Measurements from ENCODE around the gene ALPI.
A peak's percentile ranks its signal among the peaks of the same experiment; 100 is the strongest.
"Not testable (repeated sequence)": the region's sequence is repeated elsewhere in the genome, so short reads cannot be mapped to it uniquely, and the experiment has no call there.

Gene ALPI

GRCh38 chr2:232455426-232456255 lies at the start of gene ALPI:
TSS of gene ALPI (plus strand) at chr2:232456153. CDS start at chr2:232456200, 47 bp downstream.
- DNase-seq: no peak

- no peak for DNase-seq
These were observed 49.2 kb upstream of the ALPI start, which contains the start of gene ALPG for GRCh38 chr2:232406556-232407310. TSS of gene ALPG (plus strand) at chr2:232406844. CDS start at chr2:232406895, 51 bp downstream.

- DNase-seq: not testable (repeated sequence)
These were observed 48.4 kb upstream of the ALPI start for GRCh38 chr2:232407428-232408150.

GRCh38 chr2:232408269-232408668 lies 47.7 kb upstream of the ALPI start:
- not testable (repeated sequence) for DNase-seq

GRCh38 chr2:232409617-232410016 lies 46.3 kb upstream of the ALPI start:
- DNase-seq: not testable (repeated sequence)

GRCh38 chr2:232410238-232410900 lies 45.6 kb upstream of the ALPI start:
- no peak for DNase-seq

- no peak for DNase-seq
These were observed 43.9 kb upstream of the ALPI start for GRCh38 chr2:232411901-232412629.

GRCh38 chr2:232412986-232413385 lies 43.0 kb upstream of the ALPI start:
- no peak for DNase-seq

GRCh38 chr2:232415138-232415690 lies 40.7 kb upstream of the ALPI start:
- DNase-seq: no peak

- DNase-seq: no peak
These were observed 40.0 kb upstream of the ALPI start for GRCh38 chr2:232415736-232416520.

GRCh38 chr2:232416521-232417470 lies 39.2 kb upstream of the ALPI start:
- no peak for DNase-seq

- no peak for DNase-seq
These were observed 38.5 kb upstream of the ALPI start for GRCh38 chr2:232417489-232417888.

- no peak for DNase-seq
These were observed 37.9 kb upstream of the ALPI start for GRCh38 chr2:232418056-232418455.

GRCh38 chr2:232418466-232419244 lies 37.3 kb upstream of the ALPI start:
- peak; percentile 12 for DNase-seq

GRCh38 chr2:232419245-232420072 lies 36.5 kb upstream of the ALPI start:
- no peak for DNase-seq

GRCh38 chr2:232420073-232420454 lies 35.9 kb upstream of the ALPI start:
- DNase-seq: no peak

- DNase-seq: peak; percentile 37
These were observed 35.3 kb upstream of the ALPI start for GRCh38 chr2:232420463-232421188.

Data from NCI-H2171 treated with DMSO at 0.1 percent for 48 hours (cell line).